GM21447 (cell line): ENCODE measurements around the gene CTNNB1.

Experiments
- ATAC-seq: cut with Tn5 transposase; IDR thresholded peaks from one replicate; pipeline ENCODE4 v1.9.1; 2021; ENCODE audit not compliant: unreplicated experiment

The CTNNB1 gene

GRCh38 chr3:41190509-41191284, 8.6 kb upstream of the CTNNB1 start:
- ATAC-seq, result peak; percentile 79

- ATAC-seq, result no peak
These were observed 6.4 kb upstream of the CTNNB1 start for GRCh38 chr3:41192885-41193284.

- no peak for ATAC-seq
These were observed 5.3 kb upstream of the CTNNB1 start for GRCh38 chr3:41193794-41194539.

GRCh38 chr3:41194701-41195100, 4.6 kb upstream of the CTNNB1 start:
- no peak for ATAC-seq

GRCh38 chr3:41195946-41196345, 3.4 kb upstream of the CTNNB1 start:
- ATAC-seq, result no peak

- no peak for ATAC-seq
These were observed 2.5 kb upstream of the CTNNB1 start for GRCh38 chr3:41196499-41197410.

- no peak for ATAC-seq
These were observed 1.3 kb upstream of the CTNNB1 start for GRCh38 chr3:41198046-41198445.

- ATAC-seq, result no peak
These were observed 779 bp upstream of the CTNNB1 start for GRCh38 chr3:41198526-41198925.

- peak; percentile 21 for ATAC-seq
These were observed 762 bp downstream of the CTNNB1 start for GRCh38 chr3:41199866-41200668.

GRCh38 chr3:41200669-41201021, 1.3 kb downstream of the CTNNB1 start:
- ATAC-seq, result no peak

GRCh38 chr3:41202075-41202833, 2.9 kb downstream of the CTNNB1 start:
- no peak for ATAC-seq

GRCh38 chr3:41202834-41203345, 3.6 kb downstream of the CTNNB1 start:
- ATAC-seq, result peak; percentile 34

- ATAC-seq, result no peak
These were observed 5.1 kb downstream of the CTNNB1 start for GRCh38 chr3:41204369-41204768.

- ATAC-seq, result no peak
These were observed 6.3 kb downstream of the CTNNB1 start for GRCh38 chr3:41205591-41205990.

GRCh38 chr3:41207355-41207754, 8.1 kb downstream of the CTNNB1 start:
- no peak for ATAC-seq

- ATAC-seq, result no peak
These were observed 9.4 kb downstream of the CTNNB1 start for GRCh38 chr3:41208507-41209220.

- ATAC-seq, result no peak
These were observed 10.3 kb downstream of the CTNNB1 start for GRCh38 chr3:41209646-41210045.

- no peak for ATAC-seq
These were observed 11.7 kb downstream of the CTNNB1 start for GRCh38 chr3:41210966-41211365.

- ATAC-seq, result no peak
These were observed 12.8 kb downstream of the CTNNB1 start for GRCh38 chr3:41212088-41212487.
